HEK293T (cell line): Measurements from ENCODE around the gene SLC4A2.

Experiments used
- CTCF ChIA-PET: fragments of 350-600 bp; formaldehyde crosslinking; extraction: SDS; loops from one replicate; lab custom pipeline; 2021; ENCODE audit warnings: antibody characterized with exemption, inconsistent platforms; lab: Yijun Ruan, JAX
- POLR2A ChIA-PET: fragments of 350-600 bp; formaldehyde crosslinking; extraction: SDS; loops from one replicate; lab custom pipeline; 2020; ENCODE audit warnings: antibody characterized with exemption, inconsistent platforms; lab: Yijun Ruan, JAX
- DNase-seq: peaks from one replicate; pipeline ENCODE4 v3.0.0; 2012; ENCODE audit warnings: mixed read lengths; ENCODE audit errors: extremely low spot score
- ARNT ChIP-seq: fragments of 450-650 bp; IDR thresholded peaks from 2 replicates; pipeline ENCODE4 v1.6.1; 2017; ENCODE audit warnings: mild to moderate bottlenecking
- BHLHE40 ChIP-seq: fragments of 450-650 bp; IDR thresholded peaks from 2 replicates; pipeline ENCODE4 v1.6.1; 2016; ENCODE audit warnings: mild to moderate bottlenecking, moderate library complexity, borderline replicate concordance
- CTBP1 ChIP-seq: fragments of 450-650 bp; IDR thresholded peaks from 2 replicates; pipeline ENCODE4 v1.6.1; 2016; ENCODE audit warnings: borderline replicate concordance
- ELF4 ChIP-seq: fragments of 450-650 bp; IDR thresholded peaks from 2 replicates; pipeline ENCODE4 v1.6.1; 2017; ENCODE audit warnings: antibody characterized with exemption
- FOXA1 ChIP-seq: fragments of 450-650 bp; IDR thresholded peaks from 2 replicates; pipeline ENCODE4 v1.6.1; 2016; ENCODE audit warnings: mild to moderate bottlenecking
- FOXK2 ChIP-seq: fragments of 450-650 bp; IDR thresholded peaks from 2 replicates; pipeline ENCODE4 v1.6.1; 2016; ENCODE audit warnings: mild to moderate bottlenecking
- FOXM1 ChIP-seq: fragments of 450-650 bp; IDR thresholded peaks from 2 replicates; pipeline ENCODE4 v1.6.1; 2017; ENCODE audit warnings: mild to moderate bottlenecking, borderline replicate concordance
- HDGF ChIP-seq: fragments of 450-650 bp; IDR thresholded peaks from 2 replicates; pipeline ENCODE4 v1.6.1; 2017; ENCODE audit warnings: antibody characterized with exemption, borderline replicate concordance
- L3MBTL2 ChIP-seq: fragments of 450-650 bp; conservative IDR thresholded peaks from 2 replicates; pipeline ENCODE4 v1.6.1; 2016; ENCODE audit warnings: mild to moderate bottlenecking
- LEF1 ChIP-seq: fragments of 450-650 bp; IDR thresholded peaks from 2 replicates; pipeline ENCODE4 v1.6.1; 2017; ENCODE audit warnings: mild to moderate bottlenecking, borderline replicate concordance
- NFRKB ChIP-seq: fragments of 450-650 bp; IDR thresholded peaks from 2 replicates; pipeline ENCODE4 v1.6.1; 2016; ENCODE audit warnings: mild to moderate bottlenecking, moderate library complexity
- SP1 ChIP-seq: fragments of 450-650 bp; IDR thresholded peaks from 2 replicates; pipeline ENCODE4 v1.6.1; 2017
- SUZ12 ChIP-seq: fragments of 450-650 bp; IDR thresholded peaks from 2 replicates; pipeline ENCODE4 v1.6.1; 2016; ENCODE audit warnings: mild to moderate bottlenecking
- TARDBP ChIP-seq: fragments of 450-650 bp; IDR thresholded peaks from 2 replicates; pipeline ENCODE4 v1.6.1; 2016
- ZNF384 ChIP-seq: fragments of 450-650 bp; IDR thresholded peaks from 2 replicates; pipeline ENCODE4 v1.6.1; 2016
- TF ChIP-seq, protein P1 (sequence below): fragments of 450-650 bp; IDR thresholded peaks from 2 replicates; pipeline ENCODE4 v1.6.1; 2016

Gene SLC4A2

DNA sequence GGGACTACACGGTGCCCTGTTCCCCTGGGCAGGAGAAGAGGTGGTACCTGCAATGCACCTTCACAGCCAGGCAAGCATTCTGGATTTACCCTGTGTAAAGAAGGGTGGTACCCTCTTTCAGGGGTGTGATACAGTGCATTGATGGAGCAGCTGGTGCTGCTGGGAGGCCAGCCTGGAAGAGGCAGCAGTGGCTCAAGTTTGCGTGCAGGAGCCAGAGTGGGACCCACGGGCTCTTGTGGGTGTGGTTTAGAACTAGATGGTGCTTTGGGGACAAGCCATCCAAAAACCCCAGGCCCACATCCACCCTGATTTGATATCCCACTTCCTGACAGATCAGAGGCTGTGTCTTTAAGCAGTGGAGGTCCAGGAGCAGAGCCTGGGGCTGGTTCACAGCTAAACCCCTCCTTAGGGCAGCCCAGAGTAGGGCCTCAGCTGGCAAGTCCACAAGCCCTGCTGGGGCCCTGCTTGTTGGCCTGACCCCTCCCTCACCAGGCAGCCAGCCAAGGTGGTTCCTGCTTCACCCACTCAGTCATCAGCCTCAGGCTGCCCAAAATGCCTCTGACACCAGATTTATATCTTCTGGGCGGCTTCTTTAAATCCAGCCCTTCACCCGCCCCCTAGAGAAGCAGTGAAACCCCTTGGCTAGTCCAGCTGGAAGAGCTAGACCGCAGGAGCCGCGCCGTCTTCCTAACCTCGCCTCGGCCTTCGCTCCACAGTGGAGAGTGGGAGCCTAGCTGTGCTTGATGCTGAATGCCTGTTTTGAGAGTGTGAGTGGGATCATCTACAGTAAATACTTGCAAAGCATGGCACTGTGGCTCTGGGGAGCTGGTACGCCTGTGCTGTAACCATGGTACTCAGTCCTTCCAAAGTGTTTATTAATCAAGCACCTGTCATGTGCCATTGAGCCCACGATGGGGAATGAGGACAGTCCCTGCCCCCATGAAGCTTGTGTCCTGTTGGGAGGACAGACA, 12.5 kb upstream of the SLC4A2 start:
- ChIA-PET CTCF (interaction anchor here (1.6 kb wide), 1 partner anchor 18 kb away, joined by 3 read pairs; no protein-coding TSS in a partner anchor), POLR2A (interaction anchor here (2.0 kb wide), 1 partner anchor 8 kb away, joined by 6 read pairs; no protein-coding TSS in a partner anchor)
- DNase-seq: no peak

DNA sequence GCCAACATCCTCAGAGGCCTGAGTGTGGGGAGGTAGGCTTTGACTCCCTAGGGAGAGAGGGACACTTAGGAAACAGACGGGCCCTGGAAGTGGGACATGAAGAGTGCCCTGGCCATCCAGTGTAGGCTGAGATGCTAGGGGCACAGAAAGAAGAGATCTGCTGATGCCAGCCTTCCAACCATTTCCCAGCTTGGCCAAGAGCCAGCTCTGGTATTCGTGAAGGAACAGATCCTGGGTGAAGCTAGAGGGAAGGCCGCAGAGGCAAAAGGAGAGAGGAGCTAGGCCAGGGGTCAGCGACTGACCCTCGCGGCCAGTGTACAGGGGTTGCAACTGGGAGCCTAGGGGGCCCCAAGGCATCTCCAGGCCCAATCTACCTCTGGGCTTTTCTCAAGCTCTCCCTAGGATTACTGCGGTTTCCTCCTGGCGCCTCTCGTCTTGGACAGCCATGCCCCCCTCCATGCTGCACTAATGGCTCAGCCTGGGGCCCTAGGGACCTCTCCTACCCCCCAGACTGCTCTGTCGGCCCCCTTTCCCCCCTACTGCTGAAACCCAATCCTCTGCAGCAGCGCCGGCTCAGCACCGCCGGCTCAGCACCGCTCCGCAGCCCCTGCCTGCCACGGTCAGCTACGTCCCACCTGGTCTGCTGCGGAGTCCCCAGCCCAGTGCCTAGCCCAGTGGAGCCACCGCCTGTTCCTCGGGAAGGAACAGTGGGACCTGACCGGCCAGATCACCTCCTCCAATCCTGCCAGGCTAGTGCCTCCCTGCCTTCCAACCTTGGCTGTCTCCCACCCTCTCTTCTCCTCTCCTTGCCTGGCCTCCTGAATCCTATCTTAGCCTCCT, 11.2 kb upstream of the SLC4A2 start, which contains the start of gene ASIC3:
Gene ASIC3, plus strand, starts transcription at position 556 of the 840 bp plus-strand sequence. CDS start 355 bp downstream, outside the sequence.
- DNase-seq: no peak
- ChIA-PET CTCF (interaction anchor here (0.6 to 1.6 kb wide), 2 partner anchors 19 to 457 kb away, joined by 3 to 4 read pairs; no protein-coding TSS in a partner anchor), POLR2A (no interaction called here)
- TF ChIP-seq FOXM1 (no peak), LEF1 (no peak), TARDBP (no peak), ELF4 (no peak), SUZ12 (no peak), BHLHE40 (no peak)

More for the DNA sequence above, 12.5 kb upstream of the SLC4A2 start:
- TF ChIP-seq SP1 (no peak), FOXA1 (no peak), FOXK2 (no peak), TARDBP (no peak)

DNA sequence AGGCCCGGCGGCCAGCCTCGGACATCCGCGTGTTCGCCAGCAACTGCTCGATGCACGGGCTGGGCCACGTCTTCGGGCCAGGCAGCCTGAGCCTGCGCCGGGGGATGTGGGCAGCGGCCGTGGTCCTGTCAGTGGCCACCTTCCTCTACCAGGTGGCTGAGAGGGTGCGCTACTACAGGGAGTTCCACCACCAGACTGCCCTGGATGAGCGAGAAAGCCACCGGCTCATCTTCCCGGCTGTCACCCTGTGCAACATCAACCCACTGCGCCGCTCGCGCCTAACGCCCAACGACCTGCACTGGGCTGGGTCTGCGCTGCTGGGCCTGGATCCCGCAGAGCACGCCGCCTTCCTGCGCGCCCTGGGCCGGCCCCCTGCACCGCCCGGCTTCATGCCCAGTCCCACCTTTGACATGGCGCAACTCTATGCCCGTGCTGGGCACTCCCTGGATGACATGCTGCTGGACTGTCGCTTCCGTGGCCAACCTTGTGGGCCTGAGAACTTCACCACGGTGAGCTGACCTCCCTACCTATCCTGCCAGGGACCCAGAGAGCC, 10.4 kb upstream of the SLC4A2 start:
- ChIA-PET CTCF (interaction anchor here (0.6 kb wide), 1 partner anchor 456 kb away, joined by 4 read pairs; no protein-coding TSS in a partner anchor), POLR2A (no interaction called here)
- no peak for DNase-seq
- TF ChIP-seq HDGF (no peak), LEF1 (no peak)

DNA sequence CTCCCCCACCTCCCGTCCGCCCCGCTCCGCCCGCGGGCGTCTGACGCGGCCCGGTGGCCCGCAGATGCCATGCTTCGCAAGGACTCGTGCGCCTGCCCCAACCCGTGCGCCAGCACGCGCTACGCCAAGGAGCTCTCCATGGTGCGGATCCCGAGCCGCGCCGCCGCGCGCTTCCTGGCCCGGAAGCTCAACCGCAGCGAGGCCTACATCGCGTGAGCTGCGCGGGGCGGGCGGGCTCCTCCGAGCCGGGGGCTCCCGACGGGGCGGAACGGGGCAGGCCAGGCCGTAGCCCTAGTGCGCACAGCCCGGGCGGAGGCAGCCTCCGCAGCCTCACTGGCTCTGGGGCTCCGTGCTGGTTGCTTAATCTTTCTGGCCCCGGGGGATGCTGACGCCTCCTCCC, 8.3 kb upstream of the SLC4A2 start:
- ChIA-PET POLR2A (interaction anchor here (1.0 kb wide), 2 partner anchors 8 to 23 kb away, joined by 3 to 4 read pairs; partner anchors contain the start of genes ABCB8 and SLC4A2), CTCF (no interaction called here)
- DNase-seq: no peak
- TF ChIP-seq, protein P1, sequence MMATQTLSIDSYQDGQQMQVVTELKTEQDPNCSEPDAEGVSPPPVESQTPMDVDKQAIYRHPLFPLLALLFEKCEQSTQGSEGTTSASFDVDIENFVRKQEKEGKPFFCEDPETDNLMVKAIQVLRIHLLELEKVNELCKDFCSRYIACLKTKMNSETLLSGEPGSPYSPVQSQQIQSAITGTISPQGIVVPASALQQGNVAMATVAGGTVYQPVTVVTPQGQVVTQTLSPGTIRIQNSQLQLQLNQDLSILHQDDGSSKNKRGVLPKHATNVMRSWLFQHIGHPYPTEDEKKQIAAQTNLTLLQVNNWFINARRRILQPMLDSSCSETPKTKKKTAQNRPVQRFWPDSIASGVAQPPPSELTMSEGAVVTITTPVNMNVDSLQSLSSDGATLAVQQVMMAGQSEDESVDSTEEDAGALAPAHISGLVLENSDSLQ: no peak
- TF ChIP-seq L3MBTL2 (no peak), FOXM1 (no peak), SP1 (no peak), NFRKB (no peak), SUZ12 (no peak), CTBP1 (no peak), ZNF384 (no peak), ARNT (no peak), TARDBP (no peak), FOXK2 (no peak), HDGF (no peak), FOXA1 (no peak)

DNA sequence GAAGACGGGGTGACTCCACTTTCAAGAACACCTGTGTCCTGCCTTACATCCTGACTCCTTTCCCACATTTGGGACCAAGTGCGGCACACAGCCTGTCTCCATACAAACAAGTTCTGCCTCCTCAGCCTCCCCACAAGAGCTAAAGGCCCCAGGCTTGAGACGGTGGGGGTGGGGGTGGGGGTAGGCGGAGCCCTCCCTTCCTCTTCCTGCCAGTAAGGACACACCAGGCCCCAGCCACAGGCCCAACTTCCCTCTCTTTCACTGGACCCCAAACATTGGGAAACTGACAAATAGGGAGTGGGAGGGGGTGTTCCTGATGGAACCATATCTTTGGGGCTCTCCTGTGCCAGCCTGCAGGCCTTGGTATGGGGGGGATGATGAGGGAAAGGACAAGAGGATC, 6.3 kb upstream of the SLC4A2 start:
- DNase-seq: no peak
- TF ChIP-seq ARNT (no peak), BHLHE40 (no peak), FOXM1 (no peak), HDGF (no peak), L3MBTL2 (no peak), FOXK2 (no peak), LEF1 (no peak), SUZ12 (no peak), CTBP1 (no peak), SP1 (no peak), FOXA1 (no peak), ZNF384 (no peak), ELF4 (no peak), TARDBP (no peak), NFRKB (no peak)
- TF ChIP-seq, protein P1: no peak
- CTCF ChIA-PET: no interaction called here
- POLR2A ChIA-PET: interaction anchor here (1.4 kb wide), 1 partner anchor 28 kb away, joined by 5 read pairs; the partner anchor contains the start of gene FASTK

DNA sequence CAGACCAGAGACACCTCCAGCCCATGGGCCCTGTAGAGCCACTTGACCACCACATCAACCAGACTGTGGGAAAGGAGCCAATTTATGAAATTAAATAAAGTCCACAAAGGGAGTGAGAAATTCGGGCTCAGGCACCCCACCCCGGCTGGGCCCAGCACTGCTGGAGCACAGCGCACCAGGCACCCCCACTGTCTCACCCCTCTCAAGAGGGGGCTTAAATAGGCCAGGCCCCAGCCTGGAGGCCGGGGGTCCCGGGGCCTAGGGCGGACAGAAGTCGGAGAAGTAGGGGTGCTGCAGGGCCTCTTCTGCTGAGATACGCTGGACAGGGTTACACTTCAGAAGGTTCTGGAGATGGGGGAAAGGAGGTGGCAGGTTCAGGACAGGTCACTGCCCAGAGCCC, 5.6 kb upstream of the SLC4A2 start:
- TF ChIP-seq CTBP1: no peak
- TF ChIP-seq ARNT: no peak
- TF ChIP-seq FOXM1: no peak
- no peak for TF ChIP-seq LEF1
- TF ChIP-seq FOXK2: no peak
- TF ChIP-seq L3MBTL2: no peak
- no peak for TF ChIP-seq ELF4
- TF ChIP-seq SUZ12: no peak
- TF ChIP-seq ZNF384: no peak
- TF ChIP-seq NFRKB: no peak
- no peak for DNase-seq
- ChIA-PET CTCF (no interaction called here), POLR2A (interaction anchor here (1.2 kb wide), 1 partner anchor 27 kb away, joined by 5 read pairs; the partner anchor contains the start of gene FASTK)
